Neuronal stem cell (in vitro differentiated cells): Measurements from ENCODE around the gene SLC9A8.
A peak's percentile ranks its signal among the peaks of the same experiment; 100 is the strongest.

Source experiments
- DNase-seq: peaks from one replicate; pipeline ENCODE4 v3.0.0-alpha.2; 2013; ENCODE audit warnings: low spot score
- H2AFZ ChIP-seq: one replicate; pipeline ENCODE4 v1.6.1; 2013; ENCODE audit warnings: mild to moderate bottlenecking, low read length, inconsistent platforms
- H2AK5ac ChIP-seq: 2 replicates; pipeline ENCODE4 v1.6.1; 2013; ENCODE audit warnings: low read depth, mild to moderate bottlenecking, inconsistent platforms, low read length, moderate library complexity, mixed read lengths
- H2BK120ac ChIP-seq: 2 replicates; pipeline ENCODE4 v1.6.1; 2013; ENCODE audit warnings: low read depth, mild to moderate bottlenecking, inconsistent platforms, low read length, moderate library complexity, mixed read lengths
- H2BK12ac ChIP-seq: one replicate; pipeline ENCODE4 v1.6.1; 2013; ENCODE audit warnings: low read length, inconsistent platforms
- H2BK15ac ChIP-seq: 2 replicates; pipeline ENCODE4 v1.6.1; 2013; ENCODE audit warnings: mild to moderate bottlenecking, low read length, inconsistent platforms, mixed read lengths
- H2BK5ac ChIP-seq: one replicate; pipeline ENCODE4 v1.6.1; 2013; ENCODE audit warnings: inconsistent platforms, mild to moderate bottlenecking, low read length, moderate library complexity
- H3K14ac ChIP-seq: one replicate; pipeline ENCODE4 v1.6.1; 2013; ENCODE audit warnings: low read length, inconsistent platforms
- H3K18ac ChIP-seq: 2 replicates; pipeline ENCODE4 v1.6.1; 2013; ENCODE audit warnings: low read length, inconsistent platforms
- H3K23ac ChIP-seq: 2 replicates; pipeline ENCODE4 v1.6.1; 2013; ENCODE audit warnings: low read depth, mild to moderate bottlenecking, mixed read lengths, low read length, inconsistent platforms; ENCODE audit not compliant: poor library complexity
- H3K27ac ChIP-seq: replicated peaks from 3 replicates; pipeline ENCODE4 v1.5.1; 2013; ENCODE audit warnings: low read length, inconsistent platforms
- H3K27me3 ChIP-seq, 3 experiments: 2 replicates each; pipeline ENCODE4 v1.6.1; 2013; ENCODE audit warnings: low read length in 3 of 3, mild to moderate bottlenecking in 2 of 3, inconsistent platforms in 1 of 3, low read depth in 1 of 3, mixed read lengths in 1 of 3, moderate library complexity in 1 of 3; ENCODE audit not compliant: control insufficient read depth in 3 of 3, insufficient read depth in 3 of 3
- H3K36me3 ChIP-seq, 2 donors: replicated peaks in 1 of 2; 2 replicates each; pipeline ENCODE4 v1.6.1; 2013; ENCODE audit warnings: low read length in 2 of 2; ENCODE audit not compliant: control insufficient read depth in 2 of 2, insufficient read depth in 2 of 2
- H3K4ac ChIP-seq: 2 replicates; pipeline ENCODE4 v1.6.1; 2013; ENCODE audit warnings: inconsistent platforms, mild to moderate bottlenecking, low read length, moderate library complexity
- H3K4me1 ChIP-seq, 2 donors: 1 replicate in 1 of 2; 2 replicates in 1 of 2; pipeline ENCODE4 v1.6.1; 2013; ENCODE audit warnings: low read length in 2 of 2, low read depth in 1 of 2; ENCODE audit not compliant: control insufficient read depth in 2 of 2, insufficient read depth in 1 of 2
- H3K4me2 ChIP-seq: one replicate; pipeline ENCODE4 v1.6.1; 2013; ENCODE audit warnings: mild to moderate bottlenecking, low read length, inconsistent platforms; ENCODE audit not compliant: insufficient read depth, poor library complexity, severe bottlenecking
- H3K4me3 ChIP-seq, 2 donors: 2 replicates each; pipeline ENCODE4 v1.5.1; 2013; ENCODE audit warnings: low read length in 2 of 2, mild to moderate bottlenecking in 2 of 2, inconsistent platforms in 1 of 2, moderate library complexity in 1 of 2
- H3K79me1 ChIP-seq: one replicate; pipeline ENCODE4 v1.6.1; 2013; ENCODE audit warnings: low read depth, mild to moderate bottlenecking, inconsistent platforms, low read length, moderate library complexity
- H3K9ac ChIP-seq: one replicate; pipeline ENCODE4 v1.6.1; 2013; ENCODE audit warnings: mild to moderate bottlenecking, low read depth, low read length, inconsistent platforms; ENCODE audit not compliant: poor library complexity
- H3K9me3 ChIP-seq, 2 donors: replicated peaks in 1 of 2; 2 replicates each; pipeline versions ENCODE3 to v1.6.1; 2013; ENCODE audit warnings: low read length in 2 of 2, mild to moderate bottlenecking in 2 of 2, inconsistent platforms in 1 of 2, low read depth in 1 of 2, mixed read lengths in 1 of 2, moderate library complexity in 1 of 2; ENCODE audit not compliant: control insufficient read depth in 2 of 2, insufficient read depth in 1 of 2
- H4K8ac ChIP-seq: one replicate; pipeline ENCODE4 v1.6.1; 2013; ENCODE audit warnings: low read depth, mild to moderate bottlenecking, inconsistent platforms, low read length, moderate library complexity
- H4K91ac ChIP-seq: one replicate; pipeline ENCODE4 v1.6.1; 2013; ENCODE audit warnings: low read length, low read depth, mild to moderate bottlenecking, inconsistent platforms; ENCODE audit not compliant: poor library complexity
- WGBS, 2 donors: extraction: QIAGEN DNeasy Blood & Tissue Kit; methylation state at CpG; one replicate each; pipeline ENCODE4 v1.1.7; 2013; ENCODE audit warnings: missing lambda C conversion rate in 2 of 2, mixed read lengths in 1 of 2; ENCODE audit not compliant: insufficient read length in 2 of 2, insufficient replicate concordance in 1 of 2; ENCODE audit errors: extremely low coverage in 2 of 2; 5-methylcytosine and 5-hydroxymethylcytosine counted together

Gene SLC9A8

GRCh38 chr20:49935746-49936152, 123.1 kb downstream of the SLC9A8 start:
- Histone ChIP-seq H3K4me1 (peaks cover 6 to 7% of the 10 kb centered on the region in 2 donors), H3K14ac (no peak overlapping the region), H2AK5ac (peak overlapping the region; percentile 14), H3K27ac (no peak overlapping the region), H3K36me3 (peaks cover 0 to 19% of the 10 kb centered on the region in 2 donors), H2BK5ac (no peak overlapping the region), H3K18ac (peak overlapping the region; percentile 59), H3K27me3 (no peaks in the 10 kb centered on the region), H2AFZ (peak overlapping the region; percentile 92), H3K4me2 (no peak overlapping the region), H2BK12ac (no peak overlapping the region), H3K23ac (no peak overlapping the region), H2BK15ac (no peak overlapping the region), H4K8ac (no peak overlapping the region), H3K4me3 (peak overlapping the region in 1 of 2 donors; percentile 79), H3K9ac (no peak overlapping the region), H3K79me1 (peaks cover 12% of the 10 kb centered on the region), H4K91ac (no peak overlapping the region), H3K9me3 (no peaks in the 10 kb centered on the region), H2BK120ac (no peak overlapping the region), H3K4ac (no peak overlapping the region)
- no CpG with 5 or more reads among the region's 21 CpGs for WGBS, 2 donors
- no peak for DNase-seq

GRCh38 chr20:49936153-49937026, 123.8 kb downstream of the SLC9A8 start, which contains the start of gene RNF114:
RNF114 (plus strand) TSS chr20:49936397; CDS start chr20:49936413, 16 bp downstream.
- Histone ChIP-seq H2AK5ac (peak within 1 kb of the TSS; percentile 37), H3K4me1 (peaks cover 6 to 7% of the 10 kb centered on the region in 2 donors), H3K79me1 (peaks cover 13% of the 10 kb centered on the region), H3K9me3 (no peaks in the 10 kb centered on the region), H2AFZ (peak within 1 kb of the TSS; percentile 92), H3K23ac (peak within 1 kb of the TSS; percentile 90), H4K91ac (no peak within 1 kb of the TSS), H2BK15ac (no peak within 1 kb of the TSS), H3K4ac (no peak within 1 kb of the TSS), H3K9ac (peak within 1 kb of the TSS; percentile 87), H3K4me3 (peak within 1 kb of the TSS; percentile 79 to 98), H3K27ac (no peak within 1 kb of the TSS), H3K14ac (peak within 1 kb of the TSS; percentile 51), H3K27me3 (no peaks in the 10 kb centered on the region), H2BK120ac (no peak within 1 kb of the TSS), H3K4me2 (peak within 1 kb of the TSS; percentile 98), H3K18ac (peak within 1 kb of the TSS; percentile 78), H4K8ac (no peak within 1 kb of the TSS), H2BK12ac (no peak within 1 kb of the TSS), H2BK5ac (no peak within 1 kb of the TSS), H3K36me3 (peaks cover 0 to 25% of the 10 kb centered on the region in 2 donors)
- WGBS, 2 donors, result no CpG with 5 or more reads among the region's 79 CpGs
- DNase-seq, result peak; percentile 90

- Histone ChIP-seq H2AFZ (peak overlapping the region; percentile 92), H4K8ac (no peak overlapping the region), H3K36me3 (peaks cover 2 to 34% of the 10 kb centered on the region in 2 donors), H3K27ac (no peak overlapping the region), H2BK12ac (no peak overlapping the region), H3K14ac (no peak overlapping the region), H2BK15ac (no peak overlapping the region), H2BK5ac (no peak overlapping the region), H3K9me3 (no peaks in the 10 kb centered on the region), H2AK5ac (no peak overlapping the region), H3K79me1 (peaks cover 15% of the 10 kb centered on the region), H2BK120ac (no peak overlapping the region), H4K91ac (no peak overlapping the region), H3K9ac (no peak overlapping the region), H3K4me2 (peak overlapping the region; percentile 98), H3K4me1 (peaks cover 6 to 7% of the 10 kb centered on the region in 2 donors), H3K4ac (no peak overlapping the region), H3K4me3 (peak overlapping the region; percentile 79 to 98), H3K18ac (no peak overlapping the region), H3K27me3 (no peaks in the 10 kb centered on the region), H3K23ac (no peak overlapping the region)
- no peak for DNase-seq
- no CpG with 5 or more reads among the region's 12 CpGs for WGBS, 2 donors
Measured at GRCh38 chr20:49937027-49937929, 124.7 kb downstream of the SLC9A8 start.
